WI38 (cell line): Measurements from ENCODE around the gene ZNF264.
"Not testable (repeated sequence)": the region's sequence is repeated elsewhere in the genome, so short reads cannot be mapped to it uniquely, and the experiment has no call there.

Source experiments
- H3K4me3 ChIP-seq: 2 replicates; pipeline ENCODE4 v1.5.1; 2011; ENCODE audit warnings: low read depth, mild to moderate bottlenecking, control low read depth, low read length
- TF ChIP-seq, protein P1 (sequence below): IDR thresholded peaks from 2 replicates; pipeline ENCODE4 v1.5.1; 2012; ENCODE audit warnings: low read depth, mild to moderate bottlenecking, control low read depth, low read length

ZNF264 gene

DNA sequence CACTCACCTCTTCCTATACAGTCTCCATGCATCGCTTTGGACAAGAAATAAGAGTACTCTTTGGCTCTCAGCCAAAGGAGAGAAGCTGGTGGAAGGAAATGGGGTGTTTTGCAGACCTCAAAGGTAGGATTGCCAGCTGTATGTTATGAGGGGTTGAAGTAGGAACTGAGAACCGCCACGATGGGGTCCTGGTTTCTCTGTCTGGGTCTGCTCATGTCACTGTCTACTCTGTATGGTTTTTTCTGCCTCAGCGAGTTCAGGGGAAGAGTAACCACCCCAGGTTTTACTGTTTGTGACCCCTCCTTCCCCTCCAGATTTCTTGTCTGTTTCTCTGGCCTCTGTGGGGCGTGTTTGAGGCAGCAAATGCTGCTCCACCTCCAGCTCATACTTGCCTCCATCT is 53.2 kb downstream of the ZNF264 start:
- TF ChIP-seq, protein P1, sequence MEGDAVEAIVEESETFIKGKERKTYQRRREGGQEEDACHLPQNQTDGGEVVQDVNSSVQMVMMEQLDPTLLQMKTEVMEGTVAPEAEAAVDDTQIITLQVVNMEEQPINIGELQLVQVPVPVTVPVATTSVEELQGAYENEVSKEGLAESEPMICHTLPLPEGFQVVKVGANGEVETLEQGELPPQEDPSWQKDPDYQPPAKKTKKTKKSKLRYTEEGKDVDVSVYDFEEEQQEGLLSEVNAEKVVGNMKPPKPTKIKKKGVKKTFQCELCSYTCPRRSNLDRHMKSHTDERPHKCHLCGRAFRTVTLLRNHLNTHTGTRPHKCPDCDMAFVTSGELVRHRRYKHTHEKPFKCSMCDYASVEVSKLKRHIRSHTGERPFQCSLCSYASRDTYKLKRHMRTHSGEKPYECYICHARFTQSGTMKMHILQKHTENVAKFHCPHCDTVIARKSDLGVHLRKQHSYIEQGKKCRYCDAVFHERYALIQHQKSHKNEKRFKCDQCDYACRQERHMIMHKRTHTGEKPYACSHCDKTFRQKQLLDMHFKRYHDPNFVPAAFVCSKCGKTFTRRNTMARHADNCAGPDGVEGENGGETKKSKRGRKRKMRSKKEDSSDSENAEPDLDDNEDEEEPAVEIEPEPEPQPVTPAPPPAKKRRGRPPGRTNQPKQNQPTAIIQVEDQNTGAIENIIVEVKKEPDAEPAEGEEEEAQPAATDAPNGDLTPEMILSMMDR: no peak
- no peak overlapping the region for H3K4me3 ChIP-seq

DNA sequence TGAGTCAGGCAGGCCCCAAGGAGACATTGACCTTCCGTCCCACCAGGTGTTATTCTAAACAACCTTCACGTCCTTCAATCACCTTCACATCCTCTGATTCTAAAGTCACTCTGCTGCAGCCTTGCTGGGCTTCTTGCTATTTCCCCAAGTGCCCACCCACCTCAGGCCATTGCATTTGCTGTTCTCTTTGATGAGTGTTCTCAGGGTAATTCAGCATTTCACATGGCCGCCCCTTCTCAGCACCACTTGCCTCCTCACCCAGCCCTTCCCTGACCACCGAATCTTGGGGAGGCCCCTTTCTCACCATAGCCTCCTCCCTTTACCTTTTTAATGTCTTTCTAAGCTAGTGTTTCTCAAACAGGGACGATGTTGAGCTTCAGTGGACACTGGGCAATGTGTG is 53.8 kb downstream of the ZNF264 start:
- TF ChIP-seq, protein P1: no peak
- no peak overlapping the region for H3K4me3 ChIP-seq

DNA sequence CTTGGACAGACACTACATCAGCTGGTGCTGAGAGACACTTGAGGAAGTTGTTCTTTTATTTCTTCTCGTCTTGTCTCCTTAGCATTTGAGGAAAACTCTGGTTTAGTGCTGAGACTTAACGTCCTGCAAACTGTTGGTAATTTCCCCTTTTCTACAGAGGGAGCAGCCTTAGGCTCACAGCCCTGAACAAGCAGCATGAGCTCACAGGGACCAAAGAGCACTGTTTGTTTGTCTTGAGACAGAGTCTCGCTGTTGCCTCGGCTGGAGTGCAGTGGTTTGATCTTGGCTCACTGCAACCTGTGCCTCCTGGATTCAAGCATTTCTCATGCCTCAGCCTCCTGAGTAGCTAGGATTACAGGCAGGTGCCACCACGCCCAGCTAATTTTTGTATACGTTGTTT is 54.7 kb downstream of the ZNF264 start:
- H3K4me3 ChIP-seq: no peak overlapping the region
- TF ChIP-seq, protein P1: no peak

DNA sequence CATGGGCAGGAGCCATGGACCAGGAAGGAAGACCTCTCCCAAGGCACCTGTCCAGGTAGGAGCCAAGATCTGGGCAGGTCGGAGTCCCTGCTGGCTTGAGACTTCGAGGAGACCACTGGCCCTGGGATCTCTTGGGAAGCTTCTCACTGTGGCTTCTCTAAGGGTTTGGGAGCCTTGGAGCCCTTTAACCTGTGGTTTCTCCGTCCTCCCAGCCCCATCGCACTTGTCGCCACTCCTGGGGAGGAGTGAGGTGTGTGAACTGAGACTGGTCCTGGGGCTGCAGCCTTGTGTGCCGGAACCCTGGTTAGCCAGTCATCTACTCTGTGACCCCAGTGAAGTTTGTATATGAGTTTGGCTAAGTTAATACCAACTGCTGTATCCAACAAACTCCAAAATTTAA is 57.3 kb downstream of the ZNF264 start:
- TF ChIP-seq, protein P1: no peak
- H3K4me3 ChIP-seq: no peak overlapping the region

DNA sequence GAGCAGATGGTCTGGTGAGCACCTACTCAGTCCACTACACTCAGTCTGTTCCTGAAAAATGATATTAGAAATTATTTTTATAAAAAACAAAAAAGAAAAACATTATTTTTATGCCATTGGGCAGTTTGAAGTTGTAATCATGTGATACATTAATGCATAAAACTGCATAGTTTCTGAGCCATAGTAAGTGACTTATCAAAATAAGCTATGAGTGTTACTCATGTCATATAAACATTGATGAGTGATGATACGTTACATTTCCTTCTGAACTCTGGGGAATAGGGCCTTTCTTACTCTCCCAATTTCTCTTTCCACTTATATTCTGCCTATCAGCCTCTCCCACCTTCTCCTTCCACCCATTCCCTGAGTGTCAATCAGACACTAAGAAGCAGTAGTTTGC is 58.0 kb downstream of the ZNF264 start:
- no peak overlapping the region for H3K4me3 ChIP-seq
- TF ChIP-seq, protein P1: no peak

DNA sequence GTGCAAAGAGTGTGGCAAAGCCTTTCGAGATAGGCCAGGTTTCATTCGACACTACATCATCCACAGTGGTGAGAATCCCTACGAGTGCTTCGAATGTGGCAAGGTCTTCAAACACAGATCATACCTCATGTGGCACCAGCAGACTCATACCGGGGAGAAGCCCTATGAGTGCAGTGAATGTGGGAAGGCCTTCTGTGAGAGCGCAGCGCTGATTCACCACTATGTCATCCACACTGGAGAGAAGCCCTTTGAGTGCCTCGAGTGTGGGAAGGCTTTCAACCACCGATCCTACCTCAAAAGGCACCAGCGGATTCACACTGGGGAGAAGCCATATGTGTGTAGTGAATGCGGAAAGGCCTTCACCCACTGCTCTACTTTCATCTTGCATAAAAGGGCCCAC is 62.5 kb downstream of the ZNF264 start:
- H3K4me3 ChIP-seq: not testable (repeated sequence)

DNA sequence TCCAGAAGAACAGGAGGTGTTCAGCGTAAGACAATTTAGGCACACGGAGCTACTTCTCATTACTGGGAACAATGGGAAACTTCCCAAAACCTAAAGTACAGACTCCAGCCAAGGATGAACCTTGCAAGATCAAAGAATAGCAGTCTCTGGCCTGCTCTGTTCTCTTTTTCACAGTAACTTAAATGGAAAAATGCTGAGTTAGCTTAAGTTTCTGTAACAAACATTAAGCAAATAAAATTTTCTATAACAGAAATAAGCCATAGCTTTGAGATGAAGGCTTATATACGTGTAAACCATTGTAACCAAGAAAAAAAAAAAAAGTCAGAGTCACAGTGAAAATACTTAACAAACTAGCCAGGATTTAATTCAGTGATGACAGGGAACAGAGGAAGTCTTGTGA is 70.7 kb downstream of the ZNF264 start:
- TF ChIP-seq, protein P1: no peak
- H3K4me3 ChIP-seq: no peak overlapping the region

DNA sequence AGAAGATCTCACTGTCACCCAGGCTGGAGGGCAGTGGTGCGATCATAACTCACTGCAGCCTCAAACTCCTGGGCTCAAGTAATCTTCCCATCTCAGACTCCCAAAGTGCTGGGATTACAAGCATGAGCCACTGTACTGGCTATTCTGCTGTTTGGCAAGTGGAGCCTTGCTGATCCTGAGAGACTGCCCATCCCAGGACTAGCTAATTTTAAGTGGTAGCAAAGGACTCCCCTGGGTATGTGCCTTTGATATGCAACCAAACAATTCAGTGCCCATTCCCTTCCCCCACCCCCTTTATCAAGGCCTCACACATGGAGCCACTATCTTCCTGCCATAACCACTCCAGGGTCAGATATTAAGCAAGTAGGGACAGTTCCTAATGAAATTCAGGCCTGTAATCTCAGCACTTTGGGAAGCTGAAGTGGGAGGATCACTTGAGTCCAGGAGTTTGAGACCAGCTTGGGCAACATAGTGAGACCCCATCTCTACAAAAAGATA is 72.0 kb downstream of the ZNF264 start:
- no peak overlapping the region for H3K4me3 ChIP-seq
- TF ChIP-seq, protein P1: no peak
